ENCODE measurements around the gene NACC2. TPM values are rescaled to one million over a fixed set of nuclear protein-coding genes. Genes with fewer than 3 reads are reported as not detected.

Gene NACC2
- total and polyA plus RNA-seq, 2 donors (not counting 3 experiments of a cell fraction or from before 2014, with no cell fraction given), result 15.8 to 27.1 TPM

GRCh38 chr9:135995816-135996215, 99.3 kb downstream of the NACC2 start:
- dilution Hi-C loops (cut with MboI; ENCODE audit: extremely low pct_ligation_motif_present, low sequenced_read_pairs), result no loop called here
- peaks cover 22% of the 10 kb centered on the region for H3K4me1 ChIP-seq (ENCODE audit: control insufficient read depth, extremely low read depth, insufficient read depth, low read length)
- H3K79me2 ChIP-seq (ENCODE audit: control insufficient read depth, insufficient read depth, low read length), result no peaks in the 10 kb centered on the region
- ChIA-PET CTCF (interaction anchor here (1.1 to 1.4 kb wide), 2 partner anchors 36 to 94 kb away, joined by 3 to 4 read pairs; no protein-coding TSS in a partner anchor), POLR2A (no interaction called here)
- H3K9me3 ChIP-seq (replicated peaks; ENCODE audit: control insufficient read depth, insufficient read depth, low read length), result no peaks in the 10 kb centered on the region
- DNase-seq (ENCODE audit: low read depth, low spot score) (no peak), FAIRE-seq (no peak)
- no peaks in the 10 kb centered on the region for H3K36me3 ChIP-seq (ENCODE audit: control insufficient read depth in 2 of 2, extremely low read depth in 1 of 2, insufficient read depth in 2 of 2, low read length in 2 of 2)
- no peaks in the 10 kb centered on the region for H3K27me3 ChIP-seq (ENCODE audit: control insufficient read depth in 2 of 2, insufficient read depth in 2 of 2, low read length in 2 of 2)
- H3K4me3 ChIP-seq (replicated peaks in 1 of 3; ENCODE audit: insufficient read depth in 1 of 3, low read depth in 1 of 3, low read length in 3 of 3), result no peak overlapping the region
- no peak overlapping the region for H3K9ac ChIP-seq (replicated peaks; ENCODE audit: extremely low read depth, insufficient read depth, low read length)
- H4K20me1 ChIP-seq (replicated peaks; ENCODE audit: control insufficient read depth, extremely low read depth, insufficient read depth, low read length), result no peaks in the 10 kb centered on the region
- no TSS peak for BruUV-seq (replicated peaks)
- H3K27ac ChIP-seq (ENCODE audit: insufficient read depth, low read depth, low read length), result no peak overlapping the region
- TF ChIP-seq POLR2A (IDR thresholded peaks at IDR 0.05; ENCODE audit: low read depth, low read length) (no peak), POLR2AphosphoS5 (IDR thresholded peaks at IDR 0.05; ENCODE audit: insufficient read depth, low read depth, low read length) (no peak), MYC (IDR thresholded peaks at IDR 0.05; ENCODE audit: low read depth, low read length) (no peak), CTCF (IDR thresholded peaks at IDR 0.05; ENCODE audit: extremely low read depth in 1 of 2, insufficient read depth in 1 of 2, low read depth in 1 of 2, low read length in 2 of 2) (no peak), GATA2 (IDR thresholded peaks at IDR 0.05; ENCODE audit: insufficient read depth, insufficient read length, low read depth, low read length) (no peak), JUN (IDR thresholded peaks at IDR 0.05; ENCODE audit: borderline replicate concordance, insufficient read depth, insufficient read length, low read depth) (no peak), FOS (IDR thresholded peaks at IDR 0.05; ENCODE audit: borderline replicate concordance, insufficient read depth, low read length) (no peak), MAX (IDR thresholded peaks at IDR 0.05; ENCODE audit: insufficient read depth, insufficient read length) (no peak), EZH2 (IDR thresholded peaks at IDR 0.05; ENCODE audit: borderline replicate concordance, low read depth, low read length, severe bottlenecking) (no peak)
- H3K9me1 ChIP-seq (replicated peaks; ENCODE audit: control insufficient read depth, extremely low read depth, insufficient read depth, low read length), result no peaks in the 10 kb centered on the region
- intact Hi-C loops (cut with micrococcal nuclease), result no loop called here
- no peak overlapping the region for H2AFZ ChIP-seq (ENCODE audit: low read depth, low read length)
- H3K4me2 ChIP-seq (ENCODE audit: insufficient read depth, low read length), result no peak overlapping the region
